ENCODE results near the gene ZNF8.
"Not testable (repeated sequence)": the region's sequence is repeated elsewhere in the genome, so short reads cannot be mapped to it uniquely, and the experiment has no call there.

ZNF8 gene

GRCh38 chr19:58338825-58339558, 60.2 kb downstream of the ZNF8 start:
- DNase-seq, result no peak

GRCh38 chr19:58345558-58345957, 66.8 kb downstream of the ZNF8 start:
- no peak for DNase-seq

- DNase-seq, result peak; percentile 47
Observed at GRCh38 chr19:58346961-58347929, 68.5 kb downstream of the ZNF8 start.

- DNase-seq, result not testable (repeated sequence)
Observed at GRCh38 chr19:58348080-58348479, 69.3 kb downstream of the ZNF8 start.

DNA sequence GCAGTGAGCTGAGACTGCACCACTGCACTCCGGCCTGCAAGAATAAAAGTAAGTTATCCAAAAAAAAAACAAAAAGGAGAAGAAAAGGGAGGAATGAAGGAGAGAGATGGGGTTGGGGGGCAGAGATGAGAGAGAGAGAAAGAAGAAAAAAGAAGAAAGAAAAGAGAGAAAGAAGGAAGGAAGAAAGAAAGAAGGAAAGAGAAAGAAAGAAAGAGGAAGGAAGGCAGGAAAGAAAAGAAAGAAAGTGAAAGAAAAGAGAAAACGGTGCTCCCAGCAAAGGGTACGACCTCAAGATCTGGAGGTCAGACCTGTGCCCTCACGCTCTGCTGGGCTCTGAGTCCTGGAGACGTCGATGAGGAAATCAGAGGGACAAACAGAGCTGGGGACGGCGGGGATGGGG, 70.8 kb downstream of the ZNF8 start:
- no peak for DNase-seq

DNA sequence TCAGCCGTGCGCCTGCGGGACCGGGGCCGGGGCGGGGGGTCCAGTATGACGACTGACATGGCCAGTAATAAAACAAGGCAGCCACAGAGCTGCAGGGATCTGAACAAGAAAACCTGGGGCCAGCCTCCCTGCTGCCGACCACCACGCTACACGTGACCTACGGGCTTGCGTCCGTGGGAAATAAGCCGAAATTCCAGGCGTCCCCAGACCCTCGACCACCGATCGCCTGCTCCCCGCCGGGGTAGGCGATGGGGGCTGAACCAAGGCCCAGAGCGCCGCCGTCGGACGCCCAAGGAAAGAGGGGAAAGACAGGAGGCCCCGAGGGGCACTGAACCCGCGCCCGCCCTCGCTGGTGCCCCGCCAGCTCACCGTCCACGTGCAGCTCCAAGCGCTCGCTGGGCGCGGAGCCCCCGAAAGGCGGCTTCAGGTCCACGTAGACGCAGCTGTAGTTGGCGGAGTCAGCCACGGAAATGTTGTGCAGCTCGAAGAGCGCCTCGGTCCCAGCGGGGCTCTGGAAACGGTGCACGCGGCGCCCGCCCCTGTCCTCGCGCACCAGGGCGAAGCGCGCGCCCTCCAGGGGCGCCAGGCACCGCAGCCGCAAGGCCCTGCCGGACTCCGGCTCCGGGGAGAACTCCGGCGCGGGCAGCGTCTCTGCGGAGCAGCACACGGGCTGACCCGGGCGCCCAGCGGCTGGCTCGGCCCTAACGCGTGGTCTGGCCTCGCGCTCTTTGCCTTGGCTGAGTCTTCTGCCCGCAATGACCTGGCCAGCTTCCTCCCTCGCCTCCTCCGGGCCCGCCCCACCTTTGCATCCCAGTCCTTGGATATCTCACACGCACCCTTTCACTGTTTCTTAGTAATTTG, 71.5 kb downstream of the ZNF8 start:
- DNase-seq, result no peak

DNA sequence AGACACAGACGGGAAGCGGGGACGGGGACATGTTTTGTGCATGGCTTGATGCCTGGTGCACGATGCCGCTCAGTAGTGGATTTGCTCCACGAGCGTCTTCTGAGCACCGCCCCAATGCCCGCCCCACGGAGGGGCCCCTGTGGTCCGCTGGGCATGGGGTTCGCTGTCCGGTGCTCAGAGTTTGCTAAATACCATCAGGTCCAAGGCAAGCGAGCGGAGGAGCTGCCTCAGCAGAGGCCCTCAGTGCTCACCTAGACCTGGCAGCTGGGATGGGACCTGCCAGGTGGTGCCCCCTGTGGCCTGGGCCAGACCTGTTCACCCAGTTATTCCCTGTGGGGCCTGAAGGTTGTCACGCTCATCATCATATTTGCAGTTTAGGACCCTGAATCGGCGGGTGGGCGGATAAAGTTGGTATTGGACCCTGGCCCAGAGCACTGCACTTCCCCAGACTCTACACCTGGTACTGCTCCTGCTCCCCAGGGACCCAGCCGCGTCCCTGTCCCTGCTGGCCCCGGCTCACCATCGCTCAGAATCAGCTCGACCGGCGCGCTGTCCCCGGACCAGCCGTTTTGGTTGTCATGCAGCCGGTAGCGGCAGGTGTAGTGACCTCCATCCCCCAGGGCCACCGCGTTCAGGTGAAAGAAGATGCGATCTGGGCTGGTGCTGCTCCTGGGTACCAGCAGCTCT, 72.3 kb downstream of the ZNF8 start:
- DNase-seq, result no peak

- DNase-seq, result no peak
Observed at GRCh38 chr19:58351558-58351878, 72.8 kb downstream of the ZNF8 start.

- DNase-seq, result no peak
Observed at GRCh38 chr19:58351990-58352755, 73.4 kb downstream of the ZNF8 start.

Data from activated effector memory CD4-positive, alpha-beta T cell treated with Interleukin-2 at 50 U/mL for 16 hours (primary cell).